ENCODE data around the gene JOSD1. TPM values are rescaled to one million over a fixed set of nuclear protein-coding genes. Genes with fewer than 3 reads are reported as not detected.

The JOSD1 gene
- total RNA-seq, 1 experiment from 2014 or later: 19.2 TPM

DNA sequence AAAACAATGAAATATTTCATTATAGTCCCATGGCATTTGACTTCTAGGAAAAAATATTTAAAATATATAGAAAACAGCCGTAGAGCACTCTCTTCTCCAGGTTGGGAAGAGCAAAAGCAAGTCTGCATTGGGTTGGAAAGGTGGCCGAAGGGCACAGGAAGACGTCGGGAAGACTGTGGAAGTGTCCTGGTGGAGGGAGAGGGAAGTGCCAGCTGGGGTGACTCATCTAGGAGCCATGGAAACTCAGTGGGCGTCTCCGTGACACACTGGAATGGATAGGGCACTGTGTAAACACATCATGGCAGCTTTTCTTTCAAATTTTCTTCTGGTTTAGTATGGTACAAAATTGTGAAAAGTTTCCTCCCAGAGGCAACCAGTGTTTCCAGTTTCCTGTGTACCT lies 17.7 kb upstream of the JOSD1 start:
- Histone ChIP-seq H2BK20ac (ENCODE audit: low read depth, low read length, poor library complexity, severe bottlenecking) (no peak overlapping the region), H3K56ac (ENCODE audit: insufficient read length, low read depth, low read length) (no peak overlapping the region), H3K27ac (ENCODE audit: insufficient read length, low read depth, low read length) (no peak overlapping the region), H3K4me1 (ENCODE audit: insufficient read depth, low read length) (no peaks in the 10 kb centered on the region; the same call in 1 of the 2 replicates), H3K23ac (ENCODE audit: insufficient read length, low read depth, low read length) (no peak overlapping the region), H3K18ac (ENCODE audit: insufficient read length, low read depth, low read length) (no peak overlapping the region), H3K79me2 (ENCODE audit: insufficient read depth, low read length) (peaks cover 4% of the 10 kb centered on the region; the same call in 1 of the 2 replicates), H4K8ac (replicated peaks; ENCODE audit: insufficient read length, low read depth, low read length) (no peak overlapping the region), H3K14ac (ENCODE audit: insufficient read depth, low read length) (no peak overlapping the region), H2BK12ac (ENCODE audit: insufficient read length, low read depth, low read length) (no peak overlapping the region), H2AFZ (ENCODE audit: low read length) (no peak overlapping the region), H3K4ac (ENCODE audit: low read depth, low read length) (no peak overlapping the region), H3K4me2 (ENCODE audit: insufficient read depth, insufficient read length, low read length) (no peak overlapping the region), H3K79me1 (ENCODE audit: insufficient read depth, low read depth, low read length, poor library complexity, severe bottlenecking) (no peaks in the 10 kb centered on the region), H3K23me2 (ENCODE audit: insufficient read length, low read depth, low read length, poor library complexity, severe bottlenecking) (no peaks in the 10 kb centered on the region), H2BK15ac (ENCODE audit: low read depth, low read length) (no peak overlapping the region), H3K27me3 (ENCODE audit: insufficient read depth, low read length) (no peaks in the 10 kb centered on the region), H3K9me3 (ENCODE audit: control insufficient read depth, low read depth, low read length) (no peaks in the 10 kb centered on the region), H4K20me1 (ENCODE audit: control insufficient read depth, insufficient read depth, insufficient read length) (no peaks in the 10 kb centered on the region), H4K5ac (ENCODE audit: insufficient read length, low read depth, low read length) (no peak overlapping the region), H3K9ac (ENCODE audit: extremely low read depth, insufficient read length, low read length) (no peak overlapping the region), H3T11ph (ENCODE audit: low read length) (no peak overlapping the region), H2BK5ac (ENCODE audit: insufficient read length, low read length) (no peak overlapping the region), H2AK5ac (ENCODE audit: insufficient read length, low read length) (no peak overlapping the region), H2BK120ac (ENCODE audit: low read depth, low read length, poor library complexity, severe bottlenecking) (no peak overlapping the region), H4K91ac (ENCODE audit: insufficient read length, low read depth, low read length) (no peak overlapping the region)
- no peak overlapping the region for H3K4me3 Mint-ChIP-seq
- no peak for DNase-seq
- WGBS (ENCODE audit: extremely low coverage, insufficient read length, low lambda C conversion rate): no CpG with 5 or more reads among the region's 6 CpGs
- H3K36me3 Mint-ChIP-seq (ENCODE audit: insufficient read depth in 1 of 3, low read depth in 3 of 3): peaks cover 21 to 70% (median 59%) of the 10 kb centered on the region in 3 experiments
- no peaks in the 10 kb centered on the region for H3K9me3 Mint-ChIP-seq
- TF ChIP-seq, protein P1, sequence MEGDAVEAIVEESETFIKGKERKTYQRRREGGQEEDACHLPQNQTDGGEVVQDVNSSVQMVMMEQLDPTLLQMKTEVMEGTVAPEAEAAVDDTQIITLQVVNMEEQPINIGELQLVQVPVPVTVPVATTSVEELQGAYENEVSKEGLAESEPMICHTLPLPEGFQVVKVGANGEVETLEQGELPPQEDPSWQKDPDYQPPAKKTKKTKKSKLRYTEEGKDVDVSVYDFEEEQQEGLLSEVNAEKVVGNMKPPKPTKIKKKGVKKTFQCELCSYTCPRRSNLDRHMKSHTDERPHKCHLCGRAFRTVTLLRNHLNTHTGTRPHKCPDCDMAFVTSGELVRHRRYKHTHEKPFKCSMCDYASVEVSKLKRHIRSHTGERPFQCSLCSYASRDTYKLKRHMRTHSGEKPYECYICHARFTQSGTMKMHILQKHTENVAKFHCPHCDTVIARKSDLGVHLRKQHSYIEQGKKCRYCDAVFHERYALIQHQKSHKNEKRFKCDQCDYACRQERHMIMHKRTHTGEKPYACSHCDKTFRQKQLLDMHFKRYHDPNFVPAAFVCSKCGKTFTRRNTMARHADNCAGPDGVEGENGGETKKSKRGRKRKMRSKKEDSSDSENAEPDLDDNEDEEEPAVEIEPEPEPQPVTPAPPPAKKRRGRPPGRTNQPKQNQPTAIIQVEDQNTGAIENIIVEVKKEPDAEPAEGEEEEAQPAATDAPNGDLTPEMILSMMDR (conservative IDR thresholded peaks at IDR 0.05): peak; percentile 59
- peaks cover 8 to 27% of the 10 kb centered on the region in 2 experiments for H3K4me1 Mint-ChIP-seq
- H3K27me3 Mint-ChIP-seq (ENCODE audit: low read depth): no peaks in the 10 kb centered on the region
- H3K27ac Mint-ChIP-seq: 0 out of 7 replicates have a peak overlapping the region, but pooled peaks of 1 of the 3 experiments have one; percentile 43
